T-helper 1 cell (primary cell): ENCODE results near the gene HSFX1.
"Not testable (repeated sequence)": the region's sequence is repeated elsewhere in the genome, so short reads cannot be mapped to it uniquely, and the experiment has no call there.

ENCODE experiments used
- DNase-seq, 5 donors: peaks; one replicate each; pipeline ENCODE4 v3.0.0-alpha.2; 2012 to 2020
- total RNA-seq, 4 donors: gene quantifications; one replicate each; lab custom pipeline; 2026; lab: John Stamatoyannopoulos, UW

The HSFX1 gene
- 0 reads per million in 4 donors for total RNA-seq

GRCh38 chrX:149773768-149774167 is at the start of gene HSFX1:
Gene HSFX1 (plus strand): TSS chrX:149774068. CDS start chrX:149774682, 614 bp downstream.
- DNase-seq = not testable (repeated sequence)

DNA sequence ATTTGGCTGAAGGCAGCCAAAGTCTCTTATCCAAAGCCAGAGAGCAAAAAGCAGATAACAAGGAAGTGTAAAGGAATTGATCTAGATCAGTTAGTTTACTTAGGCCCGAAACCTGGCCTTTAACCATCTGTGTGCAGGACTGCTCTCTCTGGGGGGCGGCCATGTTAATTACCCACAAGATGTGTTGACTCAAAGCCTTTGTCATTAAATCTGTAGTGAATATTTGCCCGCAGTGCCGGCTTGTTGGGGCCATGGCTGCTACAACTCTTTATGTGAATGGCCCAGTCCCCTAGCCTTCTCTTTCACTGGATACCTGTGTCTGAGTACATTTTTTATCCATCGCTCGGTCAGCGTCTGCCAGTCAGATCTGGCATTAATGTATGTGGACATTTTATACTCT is 46.6 kb upstream of the HSFX1 start:
- not testable (repeated sequence) for DNase-seq

- DNase-seq = not testable (repeated sequence)
Observed at GRCh38 chrX:149742269-149742668, 31.6 kb upstream of the HSFX1 start.

DNA sequence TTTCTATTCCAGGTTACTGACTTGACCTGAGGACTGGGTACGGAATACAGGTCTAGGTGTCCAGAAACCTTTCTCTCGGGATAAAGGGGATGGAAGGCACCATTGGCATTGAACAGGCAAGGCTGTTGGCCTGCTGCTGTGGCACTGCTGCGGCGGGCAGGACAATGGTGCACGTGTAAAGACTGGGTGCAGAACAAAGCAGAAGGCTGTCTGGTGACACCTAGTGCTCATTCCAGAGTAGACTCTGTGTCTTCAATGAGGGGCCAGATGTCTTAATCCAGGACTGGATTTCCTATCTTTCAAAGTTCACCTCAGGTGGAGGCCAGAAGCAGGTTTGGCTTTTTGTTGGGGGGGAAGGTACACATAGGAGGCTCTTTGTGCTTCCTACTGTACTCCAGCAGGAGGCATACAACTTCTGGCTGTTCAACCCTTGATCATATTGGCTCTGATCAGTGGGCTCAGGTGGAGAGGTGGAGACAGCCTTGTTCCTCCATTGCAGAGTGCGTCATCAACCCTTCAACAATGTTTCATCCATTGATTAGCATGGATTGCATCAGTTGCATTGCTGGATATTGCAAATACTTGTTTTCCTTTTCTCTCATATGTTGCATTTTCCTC is 27.4 kb upstream of the HSFX1 start:
- not testable (repeated sequence) for DNase-seq

DNA sequence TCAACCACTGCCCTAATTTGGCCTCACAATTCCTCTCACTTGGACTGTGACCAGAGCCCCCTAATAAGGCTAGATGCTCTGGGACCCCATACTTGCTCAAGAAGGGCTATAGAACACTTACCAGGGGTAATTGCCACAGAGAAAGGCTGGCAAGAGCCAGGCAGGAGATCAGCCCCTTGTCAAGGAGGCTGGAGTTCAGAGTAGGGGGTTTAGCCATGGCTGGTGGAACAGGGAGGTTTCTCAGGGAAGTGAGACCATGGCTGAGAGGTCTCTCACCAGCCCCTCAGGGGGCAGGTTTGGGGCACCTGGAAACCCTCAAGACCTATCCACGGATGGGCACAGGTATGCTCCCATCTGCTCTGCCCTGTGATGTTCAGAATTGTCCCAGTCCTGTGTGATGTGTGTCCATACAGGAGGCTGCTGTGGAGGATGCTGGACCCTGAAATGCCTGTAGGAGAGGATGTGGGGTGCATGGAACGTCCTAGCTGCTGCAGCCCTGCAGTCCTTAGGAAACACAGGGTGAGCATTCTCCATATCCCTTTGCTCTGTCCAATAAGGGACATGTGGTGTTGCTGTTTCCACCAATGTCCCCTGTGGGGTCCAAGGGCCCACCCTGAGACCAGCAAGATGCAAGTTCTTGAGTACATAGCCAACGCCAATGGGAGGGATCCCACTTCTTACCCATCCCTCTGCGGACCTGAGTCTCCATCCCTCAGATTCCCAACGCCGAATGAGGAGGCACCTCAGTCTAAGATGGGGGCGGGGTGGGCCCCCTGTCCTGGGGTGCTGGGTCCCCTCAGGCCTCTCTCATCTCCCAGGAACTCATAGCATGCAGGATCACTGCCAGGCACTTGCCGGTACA is 16.4 kb upstream of the HSFX1 start:
- DNase-seq = no peak

- DNase-seq = no peak
Observed at GRCh38 chrX:149758068-149758714, 15.7 kb upstream of the HSFX1 start.

DNA sequence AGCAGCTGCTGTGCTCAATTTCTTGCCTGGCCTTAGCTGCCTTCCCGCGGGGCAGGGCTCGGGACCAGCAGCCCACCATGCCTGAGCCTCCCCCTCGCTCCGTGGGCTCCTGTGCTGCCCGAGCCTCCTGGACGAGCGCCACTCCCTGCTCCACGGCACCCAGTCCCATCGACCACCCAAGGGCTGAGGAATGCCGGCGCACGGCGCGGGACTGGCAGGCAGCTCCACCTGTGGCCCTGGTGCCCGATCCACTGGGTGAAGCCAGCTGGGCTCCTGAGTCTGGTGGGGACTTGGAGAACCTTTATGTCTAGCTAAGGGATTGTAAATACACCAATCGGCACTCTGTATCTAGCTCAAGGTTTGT is 15.2 kb upstream of the HSFX1 start:
- DNase-seq = not testable (repeated sequence)

DNA sequence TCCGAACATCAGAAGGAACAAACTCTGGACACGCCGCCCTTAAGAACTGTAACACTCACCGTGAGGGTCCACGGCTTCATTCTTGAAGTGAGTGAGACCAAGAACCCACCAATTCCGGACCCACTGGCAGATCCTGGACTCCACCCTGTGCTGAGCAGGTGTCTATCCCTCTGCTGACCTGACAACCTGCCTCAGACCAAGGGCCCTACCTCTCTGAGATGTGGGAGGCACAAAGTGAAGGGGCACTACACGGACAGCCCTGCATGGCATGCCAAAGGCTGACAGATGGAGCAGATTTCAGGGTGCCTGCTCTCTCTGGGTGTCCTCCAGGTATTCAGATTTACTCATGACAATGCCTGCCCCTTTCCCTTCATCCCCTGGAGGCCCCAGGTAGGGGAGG is 14.0 kb upstream of the HSFX1 start:
- no peak for DNase-seq

GRCh38 chrX:149760965-149761364 is 12.9 kb upstream of the HSFX1 start:
- no peak for DNase-seq

DNA sequence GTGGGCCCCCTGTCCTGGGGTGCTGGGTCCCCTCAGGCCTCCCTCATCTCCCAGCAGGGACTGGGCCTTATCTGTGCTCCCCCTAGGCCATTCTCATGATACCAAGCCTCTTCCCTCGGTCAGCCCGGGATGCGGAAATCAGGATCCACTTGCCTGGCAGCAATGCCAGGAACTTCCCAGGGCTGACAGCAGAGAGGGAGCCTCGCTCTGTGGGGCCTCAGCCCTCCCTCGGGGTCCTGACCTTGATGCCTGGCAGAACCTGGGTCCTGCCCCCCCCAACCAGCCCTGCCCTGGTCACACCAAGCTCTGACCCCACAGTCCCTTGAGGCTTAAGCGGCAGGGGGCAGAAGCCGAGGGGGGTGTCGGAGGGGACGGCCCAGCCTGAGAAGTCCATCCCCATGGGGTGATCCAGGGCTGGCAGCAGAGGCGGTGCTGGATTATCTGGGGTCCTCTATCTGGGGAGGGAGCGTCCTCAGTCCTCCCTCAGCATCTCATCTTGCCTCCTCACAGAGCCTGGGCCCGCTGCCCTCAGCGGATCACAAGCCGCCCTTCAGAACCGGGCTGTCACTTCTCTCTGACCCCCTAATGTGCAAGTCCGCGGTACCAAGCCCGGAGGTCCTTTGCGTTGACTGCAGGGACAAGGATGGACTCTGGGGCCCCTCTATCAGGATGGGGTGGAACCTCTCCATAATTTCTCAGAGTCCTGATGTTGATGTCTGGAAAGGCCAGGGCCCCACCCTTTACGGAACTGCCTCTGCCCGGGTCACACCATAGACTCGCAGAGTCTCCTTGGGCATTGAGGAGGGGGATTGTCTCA is 11.8 kb upstream of the HSFX1 start:
- not testable (repeated sequence) for DNase-seq

DNA sequence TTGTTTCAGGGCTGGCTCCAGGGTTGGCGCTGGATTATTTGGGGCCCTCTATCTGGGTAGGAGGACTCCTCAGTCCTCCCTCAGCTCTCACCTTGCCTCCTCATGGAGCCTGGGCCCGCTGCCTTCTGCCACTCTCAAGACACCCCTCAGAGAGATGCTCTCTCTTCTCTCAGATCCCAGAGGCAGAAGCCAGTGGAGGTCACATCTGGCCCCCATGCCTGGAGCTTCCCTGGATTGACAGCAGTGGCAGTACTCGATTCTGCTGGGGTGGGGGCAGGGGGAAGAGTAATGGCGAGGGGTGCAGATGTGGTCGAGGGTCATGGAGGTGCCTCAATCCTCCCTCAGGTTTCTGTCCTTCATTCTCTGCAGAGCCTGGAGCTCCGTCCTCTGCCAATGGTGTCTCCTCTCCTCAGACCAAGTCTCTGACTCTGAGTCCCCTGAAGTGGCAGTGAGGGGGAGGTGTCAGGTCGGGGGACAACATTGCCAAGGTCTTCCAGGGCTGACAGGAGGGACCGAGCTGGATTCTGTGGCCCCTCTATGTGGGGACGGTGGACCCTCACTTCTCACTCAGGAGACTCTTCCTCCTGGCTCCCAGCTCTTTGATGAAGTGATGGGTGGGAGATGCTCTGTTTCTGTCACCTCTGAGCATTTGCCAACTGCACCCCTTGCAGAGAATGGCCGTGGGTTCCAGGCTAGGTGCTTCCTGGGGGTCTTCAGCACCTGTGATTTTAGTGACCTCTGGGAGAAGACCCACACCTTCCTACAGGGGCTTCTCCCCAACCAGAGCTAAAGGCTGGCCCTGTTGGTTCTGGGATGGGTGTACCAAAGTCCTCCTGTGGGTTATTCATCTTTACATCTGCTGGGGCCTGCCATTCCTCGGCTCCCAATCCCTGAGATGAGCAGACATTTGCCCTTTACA is 10.9 kb upstream of the HSFX1 start:
- DNase-seq = no peak

DNA sequence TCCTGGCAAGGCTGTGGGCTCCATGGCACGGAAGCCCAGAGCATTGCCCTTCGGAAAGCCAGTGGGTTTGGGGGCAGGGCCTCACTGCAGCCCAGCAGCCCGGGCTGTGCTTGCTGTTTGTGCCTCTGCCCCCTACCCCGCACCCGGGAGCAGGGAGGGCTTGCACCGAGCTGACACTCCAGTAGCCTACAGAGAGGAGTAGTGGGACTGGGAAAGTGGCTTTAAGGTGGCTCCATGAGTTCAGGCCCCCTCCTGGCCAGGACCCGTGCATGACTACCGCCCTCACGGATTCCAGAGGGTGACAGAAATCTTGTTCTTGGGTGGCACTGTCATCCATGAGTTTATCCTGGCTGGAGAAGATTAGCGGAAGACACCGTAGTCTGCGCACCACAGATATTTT is 3.5 kb upstream of the HSFX1 start:
- DNase-seq = not testable (repeated sequence)

DNA sequence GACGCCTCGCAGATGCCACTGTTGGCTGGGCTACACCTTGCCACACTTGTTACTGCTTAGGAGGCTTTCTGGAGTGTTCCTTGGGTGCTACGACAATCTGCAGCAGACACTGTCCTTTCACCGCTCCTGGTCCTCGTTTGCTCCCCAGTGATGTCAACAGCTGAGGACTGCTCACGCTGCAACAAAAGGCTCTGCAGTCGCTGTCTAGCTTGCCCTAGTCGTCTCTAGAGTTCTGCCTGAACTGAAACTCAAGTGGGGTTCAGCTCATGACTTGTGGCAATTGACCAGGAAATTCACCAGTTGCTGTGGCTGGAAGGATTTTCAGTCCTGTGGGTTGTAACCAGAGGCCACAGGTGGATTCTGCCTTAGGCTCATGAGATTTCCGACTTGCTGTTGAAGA is 842 bp upstream of the HSFX1 start:
- not testable (repeated sequence) for DNase-seq

DNA sequence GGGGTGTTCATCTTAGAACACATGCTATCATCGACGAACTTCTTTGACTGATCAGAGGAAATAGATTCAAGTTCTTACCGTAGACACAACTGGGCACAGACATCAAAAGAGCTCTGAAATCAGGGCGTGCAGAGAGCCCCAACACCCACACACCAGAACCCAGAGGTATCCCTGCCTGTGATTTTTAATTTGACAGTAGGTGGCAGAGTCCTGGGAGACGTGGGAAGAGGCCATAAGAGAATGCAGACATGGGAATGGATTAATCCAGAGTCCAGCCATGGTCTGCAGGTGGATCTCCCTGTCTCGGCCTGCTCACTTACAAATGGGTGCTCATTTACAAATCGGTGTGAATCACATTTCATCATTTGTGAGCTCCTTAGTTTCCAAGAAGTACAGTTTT is 4.1 kb downstream of the HSFX1 start:
- not testable (repeated sequence) for DNase-seq

- DNase-seq = not testable (repeated sequence)
Observed at GRCh38 chrX:149781727-149782126, 7.9 kb downstream of the HSFX1 start, which contains the start of gene MAGEA9. Gene MAGEA9 (plus strand): TSS chrX:149781930. CDS start chrX:149786211, 4,281 bp downstream.

DNA sequence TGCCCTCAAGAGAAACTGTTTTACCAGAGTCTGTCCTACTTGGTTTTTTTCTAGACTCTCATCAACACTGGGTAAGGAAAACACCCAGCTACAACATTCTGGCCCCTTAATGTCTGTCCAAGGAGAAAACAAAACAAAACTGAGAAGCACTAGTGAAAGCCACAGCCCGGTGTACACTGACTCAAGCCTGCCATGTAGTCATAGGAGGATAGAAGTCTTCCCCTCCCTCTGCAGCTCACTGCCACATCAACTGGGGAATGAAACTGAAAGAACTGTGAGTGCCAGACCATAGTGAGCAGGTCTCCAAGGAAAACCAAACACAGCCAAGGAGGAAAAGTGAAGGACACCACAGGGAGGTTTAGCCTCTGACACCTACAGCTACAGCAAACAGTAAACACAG is 21.7 kb downstream of the HSFX1 start:
- not testable (repeated sequence) for DNase-seq

DNA sequence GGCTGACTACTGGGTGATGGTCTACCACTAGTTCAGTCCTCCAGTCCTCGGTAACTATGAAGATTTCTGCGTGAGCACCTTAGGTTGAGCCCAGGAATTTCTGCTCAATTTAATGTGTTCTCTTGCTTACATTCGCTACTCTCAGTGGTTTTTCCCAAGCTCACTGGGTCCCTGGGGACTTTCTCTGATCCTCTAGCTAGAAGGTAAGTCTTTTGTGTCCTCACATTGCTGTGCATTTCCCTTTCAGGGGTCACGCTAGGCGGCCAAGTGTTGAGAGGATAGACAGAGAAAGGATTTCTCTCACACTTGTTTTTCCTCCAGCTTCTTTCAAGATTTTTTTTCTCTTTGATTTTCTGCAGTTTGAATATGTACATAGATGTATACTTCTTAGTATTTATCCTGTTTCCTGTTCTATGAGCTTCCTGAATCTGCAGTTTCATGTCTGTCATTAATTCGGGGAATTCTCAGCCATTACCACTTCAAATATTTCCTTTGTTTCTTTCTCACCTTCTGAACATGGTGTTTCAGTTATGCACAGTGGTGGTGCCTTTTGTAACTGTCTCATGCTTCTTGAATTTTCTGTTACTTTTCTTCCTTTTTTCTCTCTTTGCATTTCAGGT is 25.3 kb downstream of the HSFX1 start:
- DNase-seq = no peak

- DNase-seq = no peak
Observed at GRCh38 chrX:149799938-149800337, 26.1 kb downstream of the HSFX1 start.

DNA sequence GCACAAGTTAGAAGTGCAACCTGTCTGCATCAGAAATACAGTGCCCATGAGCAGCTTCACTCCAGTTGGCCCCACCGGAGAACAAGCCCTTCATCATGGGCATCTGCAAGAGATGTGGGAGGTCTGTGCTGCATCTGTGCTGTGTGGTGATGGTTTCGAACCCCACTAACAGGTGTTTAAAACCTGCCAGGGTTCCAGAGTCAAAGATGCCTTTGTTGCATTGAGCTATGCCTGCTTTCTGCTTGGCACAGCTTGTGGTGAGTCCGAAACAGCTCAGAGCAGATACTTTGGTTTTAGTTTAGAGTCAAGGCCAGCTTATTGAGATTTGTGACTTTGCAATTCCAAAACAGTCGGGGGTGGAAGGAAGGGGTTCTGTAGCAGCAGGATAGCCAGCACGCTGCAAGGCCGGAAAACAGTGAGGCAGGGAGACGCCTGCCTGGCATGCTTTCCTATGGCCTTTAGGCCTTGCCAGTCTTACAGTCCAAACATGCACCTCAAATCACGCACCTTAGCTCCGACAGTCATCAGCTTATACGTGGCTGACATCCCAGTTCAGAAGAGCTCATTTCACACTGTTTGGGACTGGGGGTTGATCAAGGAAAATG is 29.7 kb downstream of the HSFX1 start:
- no peak for DNase-seq

- DNase-seq = no peak
Observed at GRCh38 chrX:149804102-149804501, 30.2 kb downstream of the HSFX1 start.
